Sigmoid colon (tissue), 4 donors: Measurements from ENCODE around the gene DDX27.

ENCODE experiments used
- CTCF ChIP-seq, 4 experiments: fragments of 450-650 bp in 3 of 4; fragments of 200-600 bp in 1 of 4; IDR thresholded peaks; one replicate each; pipeline ENCODE4 v1.5.1; 2016 to 2019; ENCODE audit warnings: antibody characterized with exemption in 4 of 4, mild to moderate bottlenecking in 3 of 4, moderate library complexity in 2 of 4
- POLR2A ChIP-seq, 2 donors: fragments of 450-650 bp; IDR thresholded peaks; one replicate each; pipeline ENCODE4 v1.6.1; 2016; ENCODE audit warnings: antibody characterized with exemption in 2 of 2, mild to moderate bottlenecking in 2 of 2, moderate library complexity in 2 of 2
- POLR2AphosphoS5 ChIP-seq, 4 donors: sonication (generic); formaldehyde crosslinking; IDR thresholded peaks; one replicate each; pipeline ENCODE4 v1.6.1; 2017; ENCODE audit warnings: antibody characterized with exemption in 4 of 4

GRCh38 chr20:49169547-49169946 lies 49.7 kb upstream of the DDX27 start:
- TF ChIP-seq CTCF (IDR thresholded peaks at IDR 0.05) (no peak), POLR2AphosphoS5 (IDR thresholded peaks at IDR 0.05) (no peak), POLR2A (IDR thresholded peaks at IDR 0.05) (no peak)
